H7 (cell line): ENCODE measurements around the gene SLC39A7. TPM values are rescaled to one million over a fixed set of nuclear protein-coding genes. Genes with fewer than 3 reads are reported as not detected.

ENCODE experiments used
- DNase-seq: peaks from one replicate; pipeline ENCODE4 v3.0.0; 2012
- H3K27me3 ChIP-seq: 2 replicates; pipeline ENCODE4 v1.6.0; 2011; ENCODE audit warnings: mild to moderate bottlenecking, low read length; ENCODE audit not compliant: control insufficient read depth, insufficient read depth
- H3K36me3 ChIP-seq: replicated peaks from 2 replicates; pipeline ENCODE4 v1.5.1; 2011; ENCODE audit warnings: low read length; ENCODE audit not compliant: control insufficient read depth, insufficient read depth
- H3K4me3 ChIP-seq: 2 replicates; pipeline ENCODE4 v1.5.1; 2011; ENCODE audit warnings: low read depth, mild to moderate bottlenecking, control low read depth, low read length, moderate library complexity; ENCODE audit not compliant: insufficient read depth
- total RNA-seq: library from RNA; depleted of rRNA; stranded (reverse); fragments of >200 nt; shearing (Covaris generic); gene quantifications from 2 replicates; pipeline ENCODE4 v1.2.3, GENCODE V29; 2014

The SLC39A7 gene
- total RNA-seq, 1 experiment from 2014 or later, result 96.3 TPM

DNA sequence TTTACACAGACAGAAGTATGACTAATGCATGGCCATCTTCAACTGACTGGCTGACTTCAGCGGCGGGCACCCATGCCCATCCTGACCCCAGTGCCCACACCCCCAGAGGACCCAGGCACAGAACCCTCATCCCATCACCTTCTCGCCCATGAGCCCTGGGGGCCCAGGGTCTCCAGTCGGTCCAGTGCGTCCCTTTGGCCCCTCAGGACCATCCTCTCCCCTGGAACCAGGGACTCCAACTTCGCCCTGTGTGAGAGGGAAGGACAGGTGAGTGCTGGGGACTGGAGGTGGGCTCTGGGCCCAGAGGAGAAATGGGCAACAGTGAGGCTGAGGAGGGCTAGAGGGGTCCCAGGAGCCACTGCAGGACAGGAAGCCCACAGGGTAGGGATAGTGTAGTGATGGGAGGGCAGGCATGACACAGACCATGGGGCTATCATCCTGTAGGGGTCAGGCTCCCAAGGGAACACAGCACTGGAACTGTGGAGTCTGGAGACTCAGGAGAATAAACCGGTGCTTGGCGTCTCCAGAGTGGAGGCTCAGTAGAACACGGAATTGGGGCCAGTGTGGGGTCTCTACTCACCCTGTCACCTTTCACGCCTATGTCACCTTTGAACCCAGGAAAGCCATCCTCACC lies 25.1 kb upstream of the SLC39A7 start:
- H3K4me3 ChIP-seq, result no peak overlapping the region
- no peak for DNase-seq
- no peaks in the 10 kb centered on the region for H3K36me3 ChIP-seq
- peaks cover 2% of the 10 kb centered on the region; the same call in 1 of the 2 replicates for H3K27me3 ChIP-seq

DNA sequence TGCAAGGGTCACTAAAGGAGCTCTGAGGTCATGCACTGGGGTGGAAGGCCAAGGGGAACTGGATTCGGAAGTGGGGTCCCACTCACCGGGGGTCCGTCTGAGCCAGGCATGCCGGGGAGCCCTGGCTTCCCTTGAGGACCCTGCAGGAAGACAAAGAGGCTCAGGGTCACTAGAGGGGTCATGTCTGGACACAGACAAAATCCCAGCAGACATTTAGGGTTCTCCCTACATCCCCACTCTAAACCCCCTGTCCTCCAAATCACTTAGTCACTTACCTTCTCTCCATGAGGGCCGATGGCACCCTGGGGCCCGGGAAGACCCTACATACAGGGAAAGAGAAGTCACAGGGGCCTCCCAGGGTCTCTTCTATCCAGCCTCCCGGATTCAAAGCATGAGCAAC lies 23.8 kb upstream of the SLC39A7 start:
- no peaks in the 10 kb centered on the region for H3K36me3 ChIP-seq
- H3K27me3 ChIP-seq, result peaks cover 2% of the 10 kb centered on the region; the same call in 1 of the 2 replicates
- no peak for DNase-seq
- no peak overlapping the region for H3K4me3 ChIP-seq

DNA sequence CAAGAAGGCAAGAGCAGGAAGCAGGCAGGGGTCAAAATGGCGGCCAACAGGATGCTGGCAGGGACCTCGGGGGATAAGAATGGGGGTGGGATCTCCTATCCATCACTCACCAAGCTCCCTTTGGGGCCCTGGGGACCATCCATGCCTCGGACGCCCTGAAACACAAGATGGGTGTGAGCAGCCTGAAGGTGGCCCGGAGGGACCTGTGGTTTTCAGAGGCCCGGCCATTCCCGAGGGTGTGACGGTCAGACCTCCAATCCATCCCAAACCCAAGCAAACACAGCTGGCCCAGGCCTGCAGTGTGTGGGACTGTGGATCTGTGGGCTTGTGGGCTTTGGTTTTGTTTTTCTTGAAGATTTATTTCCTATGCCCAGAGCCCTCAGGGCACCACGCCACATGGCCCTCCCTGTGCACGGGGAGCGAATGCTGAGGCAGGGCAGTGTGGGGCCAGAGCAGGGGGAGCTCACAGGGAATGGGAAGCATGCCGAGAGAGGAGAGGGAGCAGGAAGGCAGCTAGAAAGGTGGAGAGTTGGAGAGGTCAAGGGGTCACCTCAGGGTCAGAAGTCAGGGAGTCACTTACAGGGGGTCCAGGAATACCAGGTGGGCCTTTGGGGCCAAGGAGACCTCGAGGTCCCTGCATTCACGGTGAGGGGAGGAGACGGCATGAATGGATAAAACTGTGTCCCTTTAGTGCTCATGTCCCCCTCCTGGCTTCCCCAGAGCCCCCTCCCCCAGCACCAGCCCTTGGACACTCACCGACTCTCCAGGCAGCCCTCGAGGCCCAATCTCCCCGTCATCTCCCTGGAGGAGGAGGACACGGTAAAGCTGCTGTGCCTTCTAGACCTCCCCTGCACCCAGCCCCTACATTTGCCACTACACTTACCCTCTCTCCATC lies 22.9 kb upstream of the SLC39A7 start:
- no peak overlapping the region for H3K4me3 ChIP-seq

DNA sequence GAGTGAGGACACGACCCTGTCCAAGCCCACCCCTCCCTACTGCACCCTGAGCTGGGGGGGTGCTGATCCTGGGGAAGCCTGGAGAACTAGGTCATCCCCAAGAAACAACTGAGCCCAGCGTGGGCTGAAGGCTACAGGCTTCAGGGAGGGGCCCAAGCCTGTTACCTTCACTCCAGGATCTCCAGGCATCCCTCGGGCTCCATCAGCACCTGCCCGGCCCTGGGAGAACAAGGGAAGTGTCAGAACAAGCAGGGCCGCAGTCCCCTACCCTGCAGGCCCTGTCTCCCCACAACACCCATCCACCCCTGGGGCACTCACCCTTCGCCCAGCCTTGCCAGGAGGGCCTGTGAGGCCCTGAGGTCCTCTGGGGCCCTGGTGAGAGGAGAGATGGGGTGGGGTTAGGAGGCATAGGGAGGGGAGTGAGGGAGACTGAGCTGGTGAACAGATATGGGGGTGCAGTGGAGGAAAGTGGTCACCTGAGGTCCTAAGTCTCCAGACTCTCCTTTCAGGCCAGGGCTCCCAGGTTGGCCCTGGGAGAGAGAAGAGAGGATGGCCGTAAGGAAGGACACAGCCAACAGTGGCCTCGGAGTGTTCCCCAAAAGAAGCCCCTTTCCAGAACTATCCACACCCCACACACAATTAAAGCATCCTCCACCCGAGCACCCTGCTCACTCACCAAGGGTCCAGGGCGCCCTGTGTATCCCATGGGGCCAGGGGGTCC lies 21.8 kb upstream of the SLC39A7 start:
- Histone ChIP-seq H3K4me3 (no peak overlapping the region), H3K27me3 (peaks cover 2% of the 10 kb centered on the region; the same call in 1 of the 2 replicates), H3K36me3 (no peaks in the 10 kb centered on the region)
- DNase-seq, result no peak

More for the DNA sequence above, 22.9 kb upstream of the SLC39A7 start:
- DNase-seq, result no peak
- H3K36me3 ChIP-seq, result no peaks in the 10 kb centered on the region
- H3K27me3 ChIP-seq, result peaks cover 2% of the 10 kb centered on the region; the same call in 1 of the 2 replicates

DNA sequence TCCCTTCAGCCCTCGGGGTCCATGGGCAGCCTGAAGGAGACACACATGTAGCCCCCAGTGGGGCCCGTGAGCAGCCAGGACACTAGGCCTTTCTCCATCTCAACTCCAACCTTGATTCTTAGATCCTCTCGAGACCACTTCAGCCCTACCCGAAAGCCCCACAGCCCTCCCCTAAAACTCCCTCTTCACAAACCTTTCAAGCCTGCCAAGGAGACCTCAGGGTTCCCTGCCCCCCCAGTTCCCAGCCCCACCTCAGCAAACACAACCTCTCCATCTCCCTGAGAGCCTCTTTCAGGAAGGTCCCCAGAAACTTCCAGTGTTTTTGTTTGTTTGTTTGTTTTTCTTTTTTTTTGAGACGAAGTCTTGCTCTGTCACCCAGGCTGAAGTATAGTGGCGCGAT lies 19.5 kb upstream of the SLC39A7 start:
- no peaks in the 10 kb centered on the region for H3K36me3 ChIP-seq
- no peak for DNase-seq

DNA sequence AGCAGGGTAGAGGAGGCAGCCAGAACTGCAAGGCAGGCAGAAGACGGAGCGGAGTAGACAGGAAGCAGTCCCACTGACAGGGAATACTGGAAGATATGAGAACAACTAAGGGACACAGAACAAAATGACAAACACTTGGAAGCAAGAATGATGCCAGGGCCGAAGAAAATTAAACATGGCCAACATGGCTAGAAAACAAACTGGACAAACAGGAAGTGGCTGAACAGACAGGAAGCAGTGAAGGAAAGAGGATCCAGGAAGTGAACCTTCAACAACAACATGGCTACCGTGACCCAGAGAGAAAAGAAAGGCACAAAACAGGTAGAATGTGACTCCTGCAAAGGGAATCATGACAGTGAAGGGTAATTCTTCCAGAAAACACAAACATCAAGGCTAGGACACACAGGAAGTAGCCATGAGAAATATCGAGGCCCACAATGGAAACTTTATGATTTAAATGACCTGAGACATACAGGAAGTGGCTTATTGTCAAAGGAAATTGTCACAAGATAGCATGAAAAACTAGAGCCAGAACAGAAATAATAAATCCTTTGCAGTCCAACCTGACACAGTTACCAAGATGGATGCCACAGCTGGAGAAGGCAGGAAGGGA lies 17.5 kb upstream of the SLC39A7 start:
- Histone ChIP-seq H3K4me3 (no peak overlapping the region), H3K27me3 (peaks cover 10% of the 10 kb centered on the region), H3K36me3 (no peaks in the 10 kb centered on the region)
- DNase-seq, result no peak

More for the DNA sequence above, 19.5 kb upstream of the SLC39A7 start:
- Histone ChIP-seq H3K4me3 (no peak overlapping the region), H3K27me3 (peaks cover 3% of the 10 kb centered on the region)

DNA sequence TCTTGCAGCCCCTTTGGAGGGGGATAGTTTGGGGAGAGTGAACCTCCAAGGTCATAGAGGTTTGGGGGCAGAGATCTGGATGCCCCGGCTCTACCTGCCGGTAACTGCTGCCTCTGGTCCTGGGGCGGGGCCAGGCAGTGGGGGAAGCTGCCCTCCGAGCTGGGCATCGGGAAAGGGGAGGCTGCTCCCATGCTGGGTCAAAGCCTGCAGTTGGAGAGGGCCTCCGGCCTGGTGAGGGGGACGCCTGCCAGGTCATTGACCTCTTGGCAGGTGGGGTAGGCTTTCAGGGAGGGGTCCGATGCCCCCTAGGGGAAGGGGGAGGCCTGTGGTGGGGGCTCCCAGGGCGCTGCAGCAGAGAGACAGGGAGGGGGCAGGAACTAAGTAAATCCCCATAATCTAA lies 15.5 kb upstream of the SLC39A7 start:
- Histone ChIP-seq H3K36me3 (no peaks in the 10 kb centered on the region), H3K4me3 (no peak overlapping the region), H3K27me3 (peaks cover 13% of the 10 kb centered on the region)
- no peak for DNase-seq

DNA sequence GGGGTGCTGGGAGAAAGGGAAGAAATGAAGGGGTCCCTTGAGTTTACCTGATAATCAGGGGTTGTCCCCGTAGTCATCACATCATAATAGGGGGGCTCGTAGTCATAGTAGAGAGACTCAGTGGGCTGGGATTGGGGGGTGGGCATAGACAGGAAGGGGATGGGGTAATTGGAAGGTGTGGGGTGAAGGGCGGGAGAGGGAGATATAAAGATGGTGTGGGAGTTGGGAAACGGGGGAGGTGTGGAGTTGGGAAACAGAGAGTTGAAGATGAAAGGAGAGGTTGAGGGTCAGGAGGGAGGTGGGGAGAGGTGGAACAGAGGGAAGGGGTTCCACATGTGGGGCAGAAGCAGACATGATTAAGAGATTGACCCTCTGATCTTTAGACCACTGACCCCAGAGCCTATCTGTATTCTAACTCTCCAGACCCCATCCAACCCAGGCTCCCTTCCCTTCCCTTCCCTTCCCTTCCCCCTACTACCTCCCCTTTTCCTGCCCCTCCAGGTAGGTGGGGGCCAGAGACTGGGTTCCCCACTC lies 14.9 kb upstream of the SLC39A7 start:
- peaks cover 13% of the 10 kb centered on the region for H3K27me3 ChIP-seq
- H3K36me3 ChIP-seq, result no peaks in the 10 kb centered on the region
- H3K4me3 ChIP-seq, result no peak overlapping the region
- no peak for DNase-seq

DNA sequence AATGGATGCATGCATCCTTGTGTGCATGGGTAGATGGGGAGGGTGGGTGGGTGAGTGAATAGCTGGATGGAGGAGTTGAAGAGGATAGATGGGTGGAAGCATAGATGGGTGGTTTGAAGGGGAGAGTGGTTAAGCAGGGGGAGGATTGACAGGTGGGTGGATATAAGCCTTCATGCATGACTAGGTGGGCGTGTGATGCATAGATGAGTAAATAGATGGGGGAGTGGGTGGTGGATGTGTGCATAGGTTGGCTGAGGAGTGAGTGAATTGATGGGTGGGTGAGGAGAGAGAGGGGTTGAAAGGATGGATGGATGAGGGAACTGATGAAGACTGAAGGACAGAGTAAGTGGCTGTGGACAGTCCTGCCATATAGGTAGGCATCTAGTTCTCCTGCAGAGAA lies 12.9 kb upstream of the SLC39A7 start:
- DNase-seq, result no peak
- H3K36me3 ChIP-seq, result no peaks in the 10 kb centered on the region
- H3K4me3 ChIP-seq, result no peak overlapping the region
- H3K27me3 ChIP-seq, result peaks cover 32% of the 10 kb centered on the region

DNA sequence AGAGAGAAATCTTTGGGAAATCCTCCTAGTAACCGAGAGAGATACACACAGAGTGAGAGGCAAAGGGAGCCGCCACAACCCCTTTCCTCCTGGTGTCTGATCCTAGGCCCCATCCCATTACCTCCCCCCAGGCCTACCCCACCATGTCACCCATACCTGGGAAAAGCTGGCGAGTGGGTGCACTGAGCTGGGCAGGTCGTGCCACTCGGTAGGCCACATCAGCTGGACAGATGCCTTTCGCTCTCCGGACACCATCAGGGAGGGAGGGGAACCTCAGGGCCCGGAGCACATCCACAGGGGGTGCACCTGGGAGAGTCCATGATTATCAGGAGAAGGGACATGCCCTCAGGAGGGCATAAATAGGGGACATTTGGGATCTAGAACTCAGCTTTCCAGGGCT lies 11.5 kb upstream of the SLC39A7 start:
- no peak overlapping the region for H3K4me3 ChIP-seq
- H3K36me3 ChIP-seq, result no peaks in the 10 kb centered on the region
- H3K27me3 ChIP-seq, result peaks cover 38% of the 10 kb centered on the region
- DNase-seq, result peak; percentile 40

DNA sequence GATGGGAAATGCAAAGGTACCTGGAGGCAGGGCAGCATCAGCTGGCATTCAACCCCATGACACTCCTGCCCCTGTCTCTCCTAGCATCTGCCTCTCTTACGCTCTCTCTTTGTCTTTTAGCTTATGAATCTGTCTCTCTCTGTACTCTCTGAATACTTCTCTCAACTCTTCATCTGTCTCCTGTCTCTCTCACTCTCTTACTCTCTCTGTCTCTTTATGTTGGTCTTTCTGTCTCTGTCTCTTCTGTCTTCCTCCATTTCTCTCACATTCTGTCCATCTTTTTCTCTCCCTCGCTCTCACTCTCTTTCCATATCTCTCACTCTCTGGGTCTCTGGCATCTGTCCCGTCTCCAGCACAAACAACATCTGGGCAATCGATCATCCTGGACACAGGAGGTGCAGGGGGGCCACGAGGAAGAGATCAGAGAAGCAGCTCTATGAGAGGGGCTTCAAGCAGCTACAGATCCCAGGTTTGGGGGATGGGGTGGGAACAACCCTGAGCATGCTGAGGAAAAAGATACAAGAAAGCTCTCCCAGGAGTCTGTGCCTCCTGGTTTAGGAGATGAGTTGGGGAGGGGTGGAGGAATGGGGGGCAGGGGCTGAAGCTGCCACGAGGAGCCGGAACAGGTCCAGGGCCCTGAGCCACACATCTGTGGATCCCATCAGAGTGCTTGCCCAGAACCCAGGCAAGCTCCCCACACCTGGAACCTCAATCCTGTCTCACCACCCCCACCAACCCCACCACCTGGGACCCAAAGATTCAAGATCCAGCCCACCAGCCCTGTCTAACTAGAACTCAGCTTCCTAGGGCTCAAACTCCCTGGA lies 10.8 kb upstream of the SLC39A7 start:
- peak; percentile 32 for DNase-seq
- Histone ChIP-seq H3K4me3 (no peak overlapping the region), H3K36me3 (no peaks in the 10 kb centered on the region), H3K27me3 (peaks cover 39% of the 10 kb centered on the region)

DNA sequence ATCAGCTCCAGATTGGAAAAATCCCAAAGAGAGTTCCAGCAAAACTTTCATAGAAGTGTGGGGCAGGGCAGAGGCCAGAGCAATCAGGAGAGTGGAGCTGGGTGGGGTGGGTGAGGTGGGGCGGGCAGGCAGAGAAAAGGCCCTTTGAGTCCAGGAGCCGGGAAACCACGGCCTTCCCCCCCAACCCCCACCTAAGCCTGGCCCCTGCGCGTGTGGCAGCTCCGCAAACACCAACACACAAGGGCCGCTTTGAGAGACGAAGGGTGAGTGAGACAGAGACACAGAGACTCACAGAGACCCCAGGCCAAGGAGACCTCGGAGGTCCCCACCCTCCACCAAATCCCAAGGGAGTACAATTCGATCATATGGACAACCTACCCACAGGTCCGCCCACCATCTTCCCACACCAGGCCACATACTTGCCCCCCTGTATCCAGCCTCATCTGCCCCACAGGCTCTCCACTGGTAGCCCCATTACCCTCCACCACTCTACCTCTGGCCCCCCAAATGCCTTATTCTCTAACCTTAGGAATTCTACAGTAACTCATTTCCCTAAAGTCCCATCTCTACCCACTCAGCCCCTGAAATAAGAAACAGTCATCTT lies 10.1 kb upstream of the SLC39A7 start:
- peaks cover 2% of the 10 kb centered on the region for H3K36me3 ChIP-seq
- no peak overlapping the region for H3K4me3 ChIP-seq
- peak; percentile 35 for DNase-seq
- H3K27me3 ChIP-seq, result peaks cover 39% of the 10 kb centered on the region

DNA sequence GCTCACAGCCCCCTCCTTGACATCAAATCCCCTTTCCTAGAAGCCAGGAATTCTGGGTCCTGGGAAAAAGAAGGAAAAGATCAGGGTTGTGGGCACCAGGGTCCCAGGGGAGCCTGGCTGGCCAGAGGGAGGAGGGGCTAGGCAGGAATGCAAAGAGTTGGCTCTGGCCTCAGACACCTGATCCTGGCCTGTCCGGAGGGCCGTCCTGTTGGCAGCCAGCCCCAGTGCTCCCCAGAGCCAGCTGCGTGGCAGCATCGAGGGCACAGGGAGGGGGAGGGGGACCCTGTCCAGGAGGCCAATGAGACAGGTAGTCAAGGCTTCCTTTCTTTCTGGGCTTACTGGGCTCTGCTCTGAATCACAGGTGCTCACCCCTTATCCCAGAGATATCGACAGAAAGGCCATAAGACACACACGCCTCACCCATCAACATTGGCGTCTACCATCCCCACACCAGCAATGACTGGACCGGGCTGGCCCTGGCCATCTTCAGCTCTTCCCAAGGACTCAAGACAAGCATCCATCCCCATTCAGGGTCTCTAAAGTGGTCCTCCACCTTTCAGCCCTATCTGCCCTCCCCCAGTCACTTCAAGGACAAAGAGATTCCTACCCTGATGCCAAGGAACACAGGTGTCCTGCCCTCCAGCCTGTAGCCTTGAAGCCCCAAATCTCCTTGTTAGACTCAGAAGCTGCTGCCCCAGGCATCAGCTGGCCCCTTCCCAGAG lies 9.1 kb upstream of the SLC39A7 start:
- DNase-seq, result peak; percentile 80
- peak overlapping the region; percentile 58; the same call in 1 of the 2 replicates for H3K4me3 ChIP-seq
- peaks cover 8% of the 10 kb centered on the region for H3K36me3 ChIP-seq
- peaks cover 34% of the 10 kb centered on the region for H3K27me3 ChIP-seq
